Keratinocyte (primary cell): ENCODE measurements around the gene LRRC52. TPM values are rescaled to one million over a fixed set of nuclear protein-coding genes. Genes with fewer than 3 reads are reported as not detected.

Source experiments
- DNase-seq: peaks from one replicate; pipeline ENCODE4 v3.0.0-alpha.2; 2011; ENCODE audit warnings: low read depth, missing footprints, low spot score
- FAIRE-seq: peaks from 2 replicates; lab custom pipeline; 2011; peaks lifted over from hg19 to GRCh38; lab: Jason Lieb, UNC
- H2AFZ ChIP-seq: 2 replicates; pipeline ENCODE4 v1.6.0; 2012; ENCODE audit warnings: low read length, control low read depth, inconsistent platforms; ENCODE audit not compliant: control insufficient read depth
- H3K27ac ChIP-seq: 2 replicates; pipeline ENCODE4 v1.5.1; 2011; ENCODE audit warnings: low read length; ENCODE audit not compliant: control insufficient read depth, insufficient read depth
- H3K27me3 ChIP-seq: 3 replicates; pipeline ENCODE4 v1.6.0; 2011; ENCODE audit warnings: low read length; ENCODE audit not compliant: control insufficient read depth, insufficient read depth; ENCODE audit errors: extremely low read depth
- H3K36me3 ChIP-seq, 2 experiments: 2 replicates in 1 of 2; 3 replicates in 1 of 2; pipeline ENCODE4 v1.5.1; 2011; ENCODE audit warnings: low read length in 2 of 2, mild to moderate bottlenecking in 1 of 2; ENCODE audit not compliant: control insufficient read depth in 2 of 2, insufficient read depth in 2 of 2; ENCODE audit errors: extremely low read depth in 1 of 2
- H3K4me1 ChIP-seq: 3 replicates; pipeline ENCODE4 v1.5.1; 2011; ENCODE audit warnings: low read length; ENCODE audit not compliant: control insufficient read depth, insufficient read depth; ENCODE audit errors: extremely low read depth
- H3K4me2 ChIP-seq: 3 replicates; pipeline ENCODE4 v1.6.0; 2011; ENCODE audit warnings: low read depth, low read length; ENCODE audit not compliant: control insufficient read depth, insufficient read depth; ENCODE audit errors: extremely low read depth
- H3K4me3 ChIP-seq, 3 experiments: fragments of 200-600 bp in 1 of 3; sonication (generic) in 1 of 3; 2 replicates in 2 of 3; 3 replicates in 1 of 3; pipeline ENCODE4 v1.5.1; 2011 to 2016; ENCODE audit warnings: low read length in 3 of 3, mild to moderate bottlenecking in 3 of 3, control low read depth in 2 of 3, inconsistent platforms in 1 of 3, low read depth in 1 of 3, mixed read lengths in 1 of 3, mixed run types in 1 of 3, moderate library complexity in 1 of 3; ENCODE audit not compliant: control insufficient read depth in 2 of 3, insufficient read depth in 2 of 3; ENCODE audit errors: extremely low read depth in 1 of 3
- H3K79me2 ChIP-seq: 2 replicates; pipeline ENCODE4 v1.6.0; 2012; ENCODE audit warnings: low read length; ENCODE audit not compliant: control insufficient read depth, insufficient read depth
- H3K9ac ChIP-seq: 3 replicates; pipeline ENCODE4 v1.6.0; 2011; ENCODE audit warnings: low read length; ENCODE audit not compliant: control insufficient read depth, insufficient read depth; ENCODE audit errors: extremely low read depth
- H3K9me1 ChIP-seq: 3 replicates; pipeline ENCODE4 v1.6.0; 2011; ENCODE audit warnings: low read length; ENCODE audit not compliant: control insufficient read depth, insufficient read depth; ENCODE audit errors: extremely low read depth
- H3K9me3 ChIP-seq: 2 replicates; pipeline ENCODE4 v1.5.1; 2012; ENCODE audit warnings: low read depth, low read length; ENCODE audit not compliant: control insufficient read depth
- H4K20me1 ChIP-seq: 3 replicates; pipeline ENCODE4 v1.6.0; 2011; ENCODE audit warnings: low read length; ENCODE audit not compliant: control insufficient read depth, insufficient read depth; ENCODE audit errors: extremely low read depth
- EZH2 ChIP-seq: IDR thresholded peaks from one replicate; pipeline ENCODE4 v1.6.1; 2012; ENCODE audit warnings: inconsistent platforms, mild to moderate bottlenecking, low read length, moderate library complexity
- dilution Hi-C: fragments of 300-500 bp; cut with MboI; formaldehyde crosslinking; loops from one replicate; pipeline ENCODE4 v1.7.0; 2020; ENCODE audit warnings: low sequenced_read_pairs; ENCODE audit not compliant: extremely low pct_ligation_motif_present
- polyA plus RNA-seq, 5 experiments: library from polyadenylated mRNA; depleted of rRNA in 3 of 5; stranded (reverse) in 3 of 5; stranded (forward) in 1 of 5; unstranded in 1 of 5; fragments of >200 nt; gene quantifications; 1 replicate in 1 of 5; 2 replicates in 3 of 5; 3 replicates in 1 of 5; pipeline versions ENCODE4 v1.2.1 to v1.2.3, GENCODE V29; 2011 to 2012; ENCODE audit warnings: missing spikeins in 2 of 5, low read depth in 1 of 5, low replicate concordance in 1 of 5
- TF ChIP-seq, protein P1 (sequence below), 3 experiments: IDR thresholded peaks in 1 of 3; conservative IDR thresholded peaks in 1 of 3; optimal IDR thresholded peaks in 1 of 3; 2 replicates in 2 of 3; 3 replicates in 1 of 3; pipeline versions ENCODE3 to v1.5.1; 2011; ENCODE audit warnings: low read length in 3 of 3, mild to moderate bottlenecking in 3 of 3, moderate library complexity in 2 of 3, control low read depth in 1 of 3, inconsistent platforms in 1 of 3; ENCODE audit not compliant: insufficient read depth in 2 of 3; ENCODE audit errors: extremely low read depth in 1 of 3

LRRC52 gene
- polyA plus RNA-seq, 1 donor (not counting 4 experiments of a cell fraction or from before 2014, with no cell fraction given), result not detected

- no peak for TF ChIP-seq EZH2
- H3K4me3 ChIP-seq, result no peak overlapping the region
- dilution Hi-C loops, result no loop called here
- no peak for FAIRE-seq
- no peaks in the 10 kb centered on the region for H3K36me3 ChIP-seq
- no peak overlapping the region for H3K9ac ChIP-seq
- no peaks in the 10 kb centered on the region for H3K9me3 ChIP-seq
- H3K79me2 ChIP-seq, result no peaks in the 10 kb centered on the region
- no peak overlapping the region for H3K4me2 ChIP-seq
- H2AFZ ChIP-seq, result no peak overlapping the region
- H3K4me1 ChIP-seq, result no peaks in the 10 kb centered on the region
- H3K9me1 ChIP-seq, result no peaks in the 10 kb centered on the region
- no peak for DNase-seq
- peaks cover 15% of the 10 kb centered on the region for H3K27me3 ChIP-seq
- no peaks in the 10 kb centered on the region for H4K20me1 ChIP-seq
- no peak overlapping the region for H3K27ac ChIP-seq
Observed at GRCh38 chr1:165544996-165545395, 1.2 kb downstream of the LRRC52 start.

- Histone ChIP-seq H3K4me3 (no peak overlapping the region), H3K4me1 (no peaks in the 10 kb centered on the region), H3K9ac (no peak overlapping the region), H3K27me3 (peaks cover 15% of the 10 kb centered on the region), H3K4me2 (no peak overlapping the region), H3K36me3 (no peaks in the 10 kb centered on the region), H3K9me3 (no peaks in the 10 kb centered on the region), H3K9me1 (no peaks in the 10 kb centered on the region), H3K27ac (no peak overlapping the region), H3K79me2 (no peaks in the 10 kb centered on the region), H2AFZ (no peak overlapping the region), H4K20me1 (no peaks in the 10 kb centered on the region)
- TF ChIP-seq, protein P1, sequence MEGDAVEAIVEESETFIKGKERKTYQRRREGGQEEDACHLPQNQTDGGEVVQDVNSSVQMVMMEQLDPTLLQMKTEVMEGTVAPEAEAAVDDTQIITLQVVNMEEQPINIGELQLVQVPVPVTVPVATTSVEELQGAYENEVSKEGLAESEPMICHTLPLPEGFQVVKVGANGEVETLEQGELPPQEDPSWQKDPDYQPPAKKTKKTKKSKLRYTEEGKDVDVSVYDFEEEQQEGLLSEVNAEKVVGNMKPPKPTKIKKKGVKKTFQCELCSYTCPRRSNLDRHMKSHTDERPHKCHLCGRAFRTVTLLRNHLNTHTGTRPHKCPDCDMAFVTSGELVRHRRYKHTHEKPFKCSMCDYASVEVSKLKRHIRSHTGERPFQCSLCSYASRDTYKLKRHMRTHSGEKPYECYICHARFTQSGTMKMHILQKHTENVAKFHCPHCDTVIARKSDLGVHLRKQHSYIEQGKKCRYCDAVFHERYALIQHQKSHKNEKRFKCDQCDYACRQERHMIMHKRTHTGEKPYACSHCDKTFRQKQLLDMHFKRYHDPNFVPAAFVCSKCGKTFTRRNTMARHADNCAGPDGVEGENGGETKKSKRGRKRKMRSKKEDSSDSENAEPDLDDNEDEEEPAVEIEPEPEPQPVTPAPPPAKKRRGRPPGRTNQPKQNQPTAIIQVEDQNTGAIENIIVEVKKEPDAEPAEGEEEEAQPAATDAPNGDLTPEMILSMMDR (optimal IDR thresholded peaks at IDR 0.05 in 1 of 3, IDR thresholded peaks at IDR 0.05 in 1 of 3, conservative IDR thresholded peaks at IDR 0.05 in 1 of 3; ENCODE audit: extremely low read depth in 1 of 3, insufficient read depth in 2 of 3, low read length in 3 of 3), result no peak
- TF ChIP-seq EZH2, result no peak
- no peak for FAIRE-seq
- dilution Hi-C loops, result no loop called here
- DNase-seq, result no peak
Observed at GRCh38 chr1:165545974-165546373, 2.2 kb downstream of the LRRC52 start.

- TF ChIP-seq EZH2, result no peak
- TF ChIP-seq, protein P1 (optimal IDR thresholded peaks at IDR 0.05 in 1 of 3, IDR thresholded peaks at IDR 0.05 in 1 of 3, conservative IDR thresholded peaks at IDR 0.05 in 1 of 3; ENCODE audit: extremely low read depth in 1 of 3, insufficient read depth in 2 of 3, low read length in 3 of 3), result no peak
- Histone ChIP-seq H3K9me3 (no peaks in the 10 kb centered on the region), H3K9me1 (no peaks in the 10 kb centered on the region), H3K4me3 (no peak overlapping the region), H4K20me1 (no peaks in the 10 kb centered on the region), H3K27me3 (peaks cover 6% of the 10 kb centered on the region), H2AFZ (no peak overlapping the region), H3K4me1 (no peaks in the 10 kb centered on the region), H3K79me2 (no peaks in the 10 kb centered on the region), H3K27ac (no peak overlapping the region), H3K36me3 (no peaks in the 10 kb centered on the region), H3K9ac (no peak overlapping the region), H3K4me2 (no peak overlapping the region)
- dilution Hi-C loops, result no loop called here
- DNase-seq (no peak), FAIRE-seq (no peak)
Observed at GRCh38 chr1:165549973-165550372, 6.2 kb downstream of the LRRC52 start.
